ENCODE data around the gene SNX11. TPM values are rescaled to one million over a fixed set of nuclear protein-coding genes. Genes with fewer than 3 reads are reported as not detected.

The SNX11 gene
- total RNA-seq, 1 experiment from 2014 or later: 26.8 TPM

- Histone ChIP-seq H3K9me2 (ENCODE audit: insufficient read depth) (no peaks in the 10 kb centered on the region), H3K36me3 (ENCODE audit: control insufficient read depth in 1 of 2, insufficient read depth in 2 of 2, low read length in 2 of 2) (no peaks in the 10 kb centered on the region), H3K9me3 (ENCODE audit: control insufficient read depth in 1 of 2, insufficient read depth in 1 of 2, low read depth in 1 of 2, low read length in 2 of 2) (no peaks in the 10 kb centered on the region), H3K4me1 (ENCODE audit: control insufficient read depth in 1 of 2, insufficient read depth in 2 of 2, low read length in 2 of 2) (no peaks in the 10 kb centered on the region), H2AFZ (ENCODE audit: low read depth, low read length, poor library complexity, severe bottlenecking) (no peak overlapping the region), H3K79me2 (ENCODE audit: insufficient read depth, low read length) (no peaks in the 10 kb centered on the region), H3K27me3 (ENCODE audit: insufficient read depth, low read length) (no peaks in the 10 kb centered on the region), H3K9ac (ENCODE audit: low read length) (no peak overlapping the region), H3K27ac (ENCODE audit: low read depth, low read length) (no peak overlapping the region), H4K20me1 (ENCODE audit: insufficient read depth) (no peaks in the 10 kb centered on the region), H3K4me3 (replicated peaks in 1 of 2; ENCODE audit: low read depth in 1 of 2, low read length in 2 of 2) (no peak overlapping the region), H3K4me2 (ENCODE audit: low read length) (no peak overlapping the region)
- ChIA-PET POLR2A (no interaction called here), CTCF (interaction anchor here (0.6 to 0.9 kb wide), 3 partner anchors 9 to 716 kb away, joined by 3 read pairs; no protein-coding TSS in a partner anchor), RAD21 (ENCODE audit: low non-redundant PET in 1 of 2, low total read pairs in 2 of 2, uncharacterized antibody in 2 of 2, unreplicated experiment in 2 of 2) (no interaction called here)
- no peak for DNase-seq (ENCODE audit: low read depth, low spot score)
- ATAC-seq: no peak
- TF ChIP-seq CTCF (IDR thresholded peaks at IDR 0.05 in 2 of 3, conservative IDR thresholded peaks at IDR 0.05 in 1 of 3; ENCODE audit: borderline replicate concordance in 1 of 3, insufficient read depth in 1 of 3, low read depth in 2 of 3, low read length in 2 of 3) (no peak), MAX (IDR thresholded peaks at IDR 0.05) (no peak)
- intact Hi-C loops (cut with micrococcal nuclease): no loop called here
- no TSS peak for BruUV-seq (replicated peaks)
Observed at GRCh38 chr17:48162946-48163506, 55.5 kb downstream of the SNX11 start.

GRCh38 chr17:48163809-48164208 lies 56.2 kb downstream of the SNX11 start:
- DNase-seq (ENCODE audit: low read depth, low spot score): no peak
- ATAC-seq: no peak
- H3K9ac ChIP-seq (ENCODE audit: low read length): no peak overlapping the region
- intact Hi-C loops (cut with micrococcal nuclease): no loop called here
- H4K20me1 ChIP-seq (ENCODE audit: insufficient read depth): no peaks in the 10 kb centered on the region
- no peaks in the 10 kb centered on the region for H3K4me1 ChIP-seq (ENCODE audit: control insufficient read depth in 1 of 2, insufficient read depth in 2 of 2, low read length in 2 of 2)
- ChIA-PET RAD21 (ENCODE audit: low non-redundant PET in 1 of 2, low total read pairs in 2 of 2, uncharacterized antibody in 2 of 2, unreplicated experiment in 2 of 2) (no interaction called here), POLR2A (no interaction called here), CTCF (interaction anchor here (0.9 to 1.1 kb wide), 3 partner anchors 10 to 715 kb away, joined by 3 read pairs; no protein-coding TSS in a partner anchor)
- H3K4me2 ChIP-seq (ENCODE audit: low read length): no peak overlapping the region
- no peaks in the 10 kb centered on the region for H3K27me3 ChIP-seq (ENCODE audit: insufficient read depth, low read length)
- no peaks in the 10 kb centered on the region for H3K9me2 ChIP-seq (ENCODE audit: insufficient read depth)
- no peak overlapping the region for H3K4me3 ChIP-seq (replicated peaks in 1 of 2; ENCODE audit: low read depth in 1 of 2, low read length in 2 of 2)
- no peaks in the 10 kb centered on the region for H3K79me2 ChIP-seq (ENCODE audit: insufficient read depth, low read length)
- no peaks in the 10 kb centered on the region for H3K36me3 ChIP-seq (ENCODE audit: control insufficient read depth in 1 of 2, insufficient read depth in 2 of 2, low read length in 2 of 2)
- no peak overlapping the region for H3K27ac ChIP-seq (ENCODE audit: low read depth, low read length)
- BruUV-seq (replicated peaks): no TSS peak
- H2AFZ ChIP-seq (ENCODE audit: low read depth, low read length, poor library complexity, severe bottlenecking): no peak overlapping the region
- no peaks in the 10 kb centered on the region for H3K9me3 ChIP-seq (ENCODE audit: control insufficient read depth in 1 of 2, insufficient read depth in 1 of 2, low read depth in 1 of 2, low read length in 2 of 2)
- 0 out of 2 replicates have a peak, but pooled peaks have one; percentile 19 for TF ChIP-seq RAD21 (IDR thresholded peaks at IDR 0.05; ENCODE audit: low read depth)
- no peak for TF ChIP-seq ZBTB33 (IDR thresholded peaks at IDR 0.05; ENCODE audit: extremely low read depth, insufficient replicate concordance, low read length)
- TF ChIP-seq SP1 (IDR thresholded peaks at IDR 0.05; ENCODE audit: low read depth): peak; percentile 13; the same call in 1 of the 2 replicates
- no peak for TF ChIP-seq JUND (IDR thresholded peaks at IDR 0.05)
- TF ChIP-seq EGR1 (IDR thresholded peaks at IDR 0.05; ENCODE audit: low read depth): no peak
- no peak for TF ChIP-seq REST (IDR thresholded peaks at IDR 0.05; ENCODE audit: low read depth)
